HFFc6 (cell line): Measurements from ENCODE around the gene ADGRV1. TPM values are rescaled to one million over a fixed set of nuclear protein-coding genes. Genes with fewer than 3 reads are reported as not detected.
"Not testable (repeated sequence)": the region's sequence is repeated elsewhere in the genome, so short reads cannot be mapped to it uniquely, and the experiment has no call there.

Source experiments
- DNase-seq: peaks from one replicate; pipeline ENCODE4 v3.0.0-alpha.2; 2018
- H3K27ac Mint-ChIP-seq: 2 replicates; pipeline ENCODE4 v1.8.0; 2020; ENCODE audit warnings: mild to moderate bottlenecking, mixed read lengths
- H3K27me3 Mint-ChIP-seq: 2 replicates; pipeline ENCODE4 v1.8.0; 2021; ENCODE audit warnings: mild to moderate bottlenecking, moderate library complexity, mixed read lengths; ENCODE audit not compliant: insufficient read depth
- H3K36me3 Mint-ChIP-seq: 2 replicates; pipeline ENCODE4 v1.8.0; 2021; ENCODE audit warnings: low read depth, mixed read lengths
- H3K4me1 Mint-ChIP-seq: 2 replicates; pipeline ENCODE4 v1.8.0; 2020; ENCODE audit warnings: low read depth, mixed read lengths
- H3K4me3 Mint-ChIP-seq: 2 replicates; pipeline ENCODE4 v1.8.0; 2020; ENCODE audit warnings: mild to moderate bottlenecking, moderate library complexity, mixed read lengths
- H3K9me3 Mint-ChIP-seq: 2 replicates; pipeline ENCODE4 v1.8.0; 2020; ENCODE audit warnings: mild to moderate bottlenecking, mixed read lengths
- total RNA-seq, 6 experiments: library from RNA; stranded (reverse); fragmentation: NEBNext Ultra II Directional; extraction: Animal tissue kit (Norgen Biotek cat#: 25700); gene quantifications; 2 replicates in 1 of 6; 3 replicates in 5 of 6; pipeline ENCODE4 v1.2.3, GENCODE V29; 2021
- TF ChIP-seq, protein P1 (sequence below): fragments of 200-600 bp; sonication (generic); IDR thresholded peaks from 2 replicates; pipeline ENCODE4 v1.5.0; 2021; ENCODE audit warnings: antibody characterized with exemption, mild to moderate bottlenecking

ADGRV1 gene
- total RNA-seq, 6 experiments from 2014 or later = not detected

DNA sequence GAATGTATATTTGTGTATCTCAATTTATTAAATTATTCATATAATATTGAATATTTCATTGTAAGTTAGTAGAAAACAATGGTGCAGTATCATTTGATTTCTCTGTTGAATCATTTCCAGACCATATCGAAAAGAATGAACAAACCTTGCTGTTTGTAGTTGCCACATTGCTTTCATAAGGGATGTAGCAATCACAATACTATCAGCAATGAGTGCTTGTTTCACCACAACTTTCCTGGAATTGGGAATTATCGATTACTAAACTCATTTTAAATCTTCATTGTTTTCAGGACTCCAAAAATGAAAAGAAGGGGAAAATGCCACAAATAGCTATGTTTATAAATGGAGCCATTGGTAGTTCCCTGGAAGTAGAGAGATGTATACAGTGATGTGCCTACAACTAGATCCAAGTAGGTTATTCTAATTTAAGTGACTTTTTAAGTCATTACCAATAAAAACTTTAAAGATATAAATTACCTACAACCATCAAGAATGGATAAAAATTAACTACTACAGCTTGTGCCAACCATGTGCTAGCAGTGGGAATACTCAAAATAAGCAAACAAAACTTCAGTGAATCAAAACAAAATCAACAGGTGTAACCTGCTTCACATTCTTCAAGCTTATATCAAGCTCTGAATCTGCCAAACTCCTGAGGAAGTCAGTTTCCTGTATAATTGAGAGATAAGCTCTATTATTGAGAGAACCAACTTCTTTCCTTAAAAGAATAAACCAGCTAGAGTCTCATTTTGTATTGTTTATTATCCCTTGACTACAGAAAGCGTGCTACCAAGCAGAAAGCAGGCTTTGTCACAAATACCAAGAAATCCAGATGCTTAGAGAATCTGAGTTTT is 358.6 kb downstream of the ADGRV1 start:
- Mint-ChIP-seq H3K27me3 (peaks cover 7% of the 10 kb centered on the region), H3K9me3 (no peaks in the 10 kb centered on the region), H3K36me3 (no peaks in the 10 kb centered on the region), H3K27ac (no peak overlapping the region), H3K4me1 (no peaks in the 10 kb centered on the region), H3K4me3 (no peak overlapping the region)
- no peak for DNase-seq
- TF ChIP-seq, protein P1, sequence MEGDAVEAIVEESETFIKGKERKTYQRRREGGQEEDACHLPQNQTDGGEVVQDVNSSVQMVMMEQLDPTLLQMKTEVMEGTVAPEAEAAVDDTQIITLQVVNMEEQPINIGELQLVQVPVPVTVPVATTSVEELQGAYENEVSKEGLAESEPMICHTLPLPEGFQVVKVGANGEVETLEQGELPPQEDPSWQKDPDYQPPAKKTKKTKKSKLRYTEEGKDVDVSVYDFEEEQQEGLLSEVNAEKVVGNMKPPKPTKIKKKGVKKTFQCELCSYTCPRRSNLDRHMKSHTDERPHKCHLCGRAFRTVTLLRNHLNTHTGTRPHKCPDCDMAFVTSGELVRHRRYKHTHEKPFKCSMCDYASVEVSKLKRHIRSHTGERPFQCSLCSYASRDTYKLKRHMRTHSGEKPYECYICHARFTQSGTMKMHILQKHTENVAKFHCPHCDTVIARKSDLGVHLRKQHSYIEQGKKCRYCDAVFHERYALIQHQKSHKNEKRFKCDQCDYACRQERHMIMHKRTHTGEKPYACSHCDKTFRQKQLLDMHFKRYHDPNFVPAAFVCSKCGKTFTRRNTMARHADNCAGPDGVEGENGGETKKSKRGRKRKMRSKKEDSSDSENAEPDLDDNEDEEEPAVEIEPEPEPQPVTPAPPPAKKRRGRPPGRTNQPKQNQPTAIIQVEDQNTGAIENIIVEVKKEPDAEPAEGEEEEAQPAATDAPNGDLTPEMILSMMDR = no peak

DNA sequence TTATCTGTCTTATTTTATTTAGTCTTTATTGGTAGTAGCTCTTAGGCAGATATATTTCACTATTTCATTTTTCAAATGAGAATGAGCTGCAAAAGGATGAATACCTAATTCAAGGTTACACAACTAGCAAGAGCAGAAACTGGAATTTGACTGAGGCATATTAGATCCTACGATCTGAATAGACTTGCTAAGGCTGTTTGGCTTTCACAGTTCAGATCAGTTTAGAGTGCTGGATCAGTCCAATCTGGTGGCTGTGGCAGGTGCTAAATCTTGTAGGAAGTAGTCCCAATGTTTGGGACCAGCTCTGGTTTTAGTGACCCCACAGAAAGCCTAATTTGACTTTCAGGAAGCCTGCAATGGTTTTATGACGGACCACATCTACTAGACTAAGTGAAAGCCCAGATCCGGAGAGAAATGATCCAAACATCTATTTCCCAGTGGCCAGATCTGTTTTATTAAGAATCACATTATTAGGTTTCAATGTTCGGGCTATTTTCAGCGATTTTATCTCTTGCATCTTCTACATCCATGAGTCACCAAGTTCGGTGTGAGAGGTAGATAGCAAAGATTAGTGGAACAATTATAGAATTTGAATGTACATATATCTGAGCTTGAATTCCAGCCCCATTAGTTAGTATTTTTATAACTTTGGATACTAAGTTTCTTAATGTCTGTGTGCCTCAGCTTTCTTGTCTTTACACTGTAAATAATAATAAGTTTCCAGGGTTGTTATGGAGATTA is 359.5 kb downstream of the ADGRV1 start:
- no peak for DNase-seq
- peaks cover 9% of the 10 kb centered on the region for H3K27me3 Mint-ChIP-seq
- H3K4me3 Mint-ChIP-seq = no peak overlapping the region
- H3K9me3 Mint-ChIP-seq = no peaks in the 10 kb centered on the region
- no peaks in the 10 kb centered on the region for H3K36me3 Mint-ChIP-seq
- no peak overlapping the region for H3K27ac Mint-ChIP-seq
- no peaks in the 10 kb centered on the region for H3K4me1 Mint-ChIP-seq
- TF ChIP-seq, protein P1 = no peak

DNA sequence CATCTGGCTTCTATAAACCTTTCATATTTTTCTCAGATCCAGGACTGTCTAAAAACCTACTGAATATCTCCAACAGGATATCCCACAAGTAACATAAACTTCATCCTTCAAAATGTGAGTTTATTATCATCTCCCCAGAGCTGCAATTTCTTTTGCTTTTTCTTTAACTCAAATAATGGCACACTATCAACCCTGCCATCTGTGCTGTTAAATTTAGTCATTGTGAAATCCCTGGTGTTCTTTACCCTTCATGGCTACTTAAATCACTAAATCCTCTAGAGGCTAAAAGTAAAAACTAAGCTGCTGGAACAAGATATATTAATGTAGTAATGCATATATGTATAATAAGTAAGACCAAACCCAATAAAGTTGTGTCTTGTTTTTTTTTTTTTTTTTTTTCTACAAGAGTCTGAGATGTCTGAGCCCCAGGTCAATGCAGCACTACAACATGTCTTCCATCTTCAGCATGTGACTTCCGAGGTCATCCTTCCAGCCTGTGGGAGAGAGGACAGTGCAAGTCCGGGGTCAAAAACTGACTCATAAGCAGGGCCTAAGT is 362.9 kb downstream of the ADGRV1 start:
- no peak for DNase-seq
- H3K27ac Mint-ChIP-seq = no peak overlapping the region
- TF ChIP-seq, protein P1 = no peak
- peaks cover 6% of the 10 kb centered on the region for H3K27me3 Mint-ChIP-seq
- H3K9me3 Mint-ChIP-seq = no peaks in the 10 kb centered on the region
- H3K36me3 Mint-ChIP-seq = no peaks in the 10 kb centered on the region
- H3K4me1 Mint-ChIP-seq = no peaks in the 10 kb centered on the region
- H3K4me3 Mint-ChIP-seq = no peak overlapping the region

DNA sequence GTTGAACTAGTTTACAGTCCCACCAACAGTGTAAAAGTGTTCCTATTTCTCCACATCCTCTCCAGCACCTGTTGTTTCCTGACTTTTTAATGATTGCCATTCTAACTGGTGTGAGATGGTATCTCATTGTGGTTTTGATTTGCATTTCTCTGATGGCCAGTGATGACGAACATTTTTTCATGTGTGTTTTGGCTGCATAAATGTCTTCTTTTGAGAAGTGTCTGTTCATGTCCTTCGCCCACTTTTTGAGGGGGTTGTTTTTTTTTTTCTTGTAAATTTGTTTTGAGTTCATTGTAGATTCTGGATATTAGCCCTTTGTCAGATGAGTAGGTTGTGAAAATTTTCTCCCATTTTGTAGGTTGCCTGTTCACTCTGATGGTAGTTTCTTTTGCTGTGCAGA is 365.6 kb downstream of the ADGRV1 start:
- H3K4me1 Mint-ChIP-seq, H3K27me3 Mint-ChIP-seq, H3K36me3 Mint-ChIP-seq, H3K9me3 Mint-ChIP-seq, H3K27ac Mint-ChIP-seq, DNase-seq, H3K4me3 Mint-ChIP-seq: not testable (repeated sequence)

DNA sequence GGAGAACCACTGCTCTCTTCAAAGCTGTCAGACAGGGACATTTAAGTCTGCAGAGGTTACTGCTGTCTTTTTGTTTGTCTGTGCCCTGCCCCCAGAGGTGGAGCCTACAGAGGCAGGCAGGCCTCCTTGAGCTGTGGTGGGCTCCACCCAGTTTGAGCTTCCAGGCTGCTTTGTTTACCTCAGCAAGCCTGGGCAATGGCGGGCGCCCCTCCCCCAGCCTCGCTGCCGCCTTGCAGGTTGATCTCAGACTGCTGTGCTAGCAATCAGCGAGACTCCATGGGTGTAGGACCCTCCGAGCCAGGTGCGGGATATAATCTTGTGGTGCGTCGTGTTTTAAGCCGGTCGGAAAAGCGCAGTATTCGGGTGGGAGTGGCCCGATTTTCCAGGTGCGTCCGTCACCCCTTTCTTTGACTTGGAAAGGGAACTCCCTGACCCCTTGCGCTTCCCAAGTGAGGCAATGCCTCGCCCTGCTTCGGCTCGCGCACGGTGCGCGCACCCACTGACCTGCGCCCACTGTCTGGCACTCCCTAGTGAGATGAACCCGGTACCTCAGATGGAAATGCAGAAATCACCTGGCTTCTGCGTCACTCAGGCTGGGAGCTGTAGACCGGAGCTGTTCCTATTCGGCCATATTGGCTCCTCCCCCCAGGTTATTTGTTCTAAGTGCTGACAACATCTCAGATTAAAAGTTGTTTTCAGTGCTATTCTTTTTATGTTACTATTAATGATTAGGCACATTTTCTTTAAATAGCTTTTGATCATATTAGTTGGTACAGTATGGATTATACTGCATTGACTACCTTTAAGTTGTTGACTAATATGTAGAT is 370.6 kb downstream of the ADGRV1 start:
- H3K27ac Mint-ChIP-seq, H3K4me3 Mint-ChIP-seq, H3K9me3 Mint-ChIP-seq, H3K36me3 Mint-ChIP-seq, H3K27me3 Mint-ChIP-seq, H3K4me1 Mint-ChIP-seq, DNase-seq: not testable (repeated sequence)

DNA sequence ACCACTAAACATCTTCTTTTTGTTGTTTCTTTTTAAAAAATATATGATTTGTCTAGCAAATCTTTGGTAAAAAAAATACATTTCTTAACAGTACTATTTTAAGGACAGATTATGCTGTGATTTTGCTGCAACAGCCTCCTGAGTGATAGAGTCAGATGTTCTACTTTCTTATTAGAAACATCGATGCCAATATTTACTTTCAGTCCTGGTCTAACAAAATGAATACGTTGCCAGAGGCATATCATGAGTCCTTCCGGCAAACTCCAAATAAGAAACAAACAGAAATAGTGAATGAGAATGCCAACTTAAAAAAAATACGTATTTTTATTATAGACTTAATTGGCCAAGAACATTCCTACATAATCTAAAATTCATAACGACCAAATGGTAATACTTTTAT is 371.5 kb downstream of the ADGRV1 start:
- no peaks in the 10 kb centered on the region; the same call in 1 of the 2 replicates for H3K4me1 Mint-ChIP-seq
- no peaks in the 10 kb centered on the region for H3K36me3 Mint-ChIP-seq
- TF ChIP-seq, protein P1 = no peak
- no peaks in the 10 kb centered on the region for H3K9me3 Mint-ChIP-seq
- no peak overlapping the region for H3K27ac Mint-ChIP-seq
- DNase-seq = no peak
- peaks cover 1% of the 10 kb centered on the region; the same call in 1 of the 2 replicates for H3K27me3 Mint-ChIP-seq
- H3K4me3 Mint-ChIP-seq = no peak overlapping the region
